HepG2 (cell line): ENCODE results near the gene NOTUM. TPM values are rescaled to one million over a fixed set of nuclear protein-coding genes. Genes with fewer than 3 reads are reported as not detected.

Experiments
- CSRNP2 ChIP-seq: sonication (generic); formaldehyde crosslinking; conservative IDR thresholded peaks from 2 replicates; pipeline ENCODE4 v1.8.0; 2022; ENCODE audit warnings: low read depth, missing genetic modification reagents
- EED ChIP-seq: sonication (generic); formaldehyde crosslinking; IDR thresholded peaks from 2 replicates; pipeline ENCODE4 v1.5.0; 2020; ENCODE audit warnings: mild to moderate bottlenecking, missing genetic modification reagents
- KIAA2018 ChIP-seq: sonication (generic); formaldehyde crosslinking; IDR thresholded peaks from 2 replicates; pipeline ENCODE4 v1.5.0; 2020; ENCODE audit warnings: mild to moderate bottlenecking, missing genetic modification reagents, borderline replicate concordance
- MEF2D ChIP-seq: sonication (generic); formaldehyde crosslinking; IDR thresholded peaks from 2 replicates; pipeline ENCODE4 v1.5.1; 2020; ENCODE audit warnings: mild to moderate bottlenecking, missing genetic modification reagents
- NRL ChIP-seq: sonication (generic); formaldehyde crosslinking; IDR thresholded peaks from 2 replicates; pipeline ENCODE4 v1.5.0; 2020; ENCODE audit warnings: missing genetic modification reagents, mild to moderate bottlenecking, moderate library complexity, borderline replicate concordance
- PRPF4 ChIP-seq: fragments of 200-400 bp; formaldehyde crosslinking; IDR thresholded peaks from 2 replicates; pipeline ENCODE4 v1.6.1; 2016; ENCODE audit warnings: low read length, low read depth; ENCODE audit not compliant: poor library complexity, severe bottlenecking
- RBM39 ChIP-seq: fragments of 200-400 bp; formaldehyde crosslinking; IDR thresholded peaks from one replicate; pipeline ENCODE4 v1.6.1; 2018; ENCODE audit warnings: antibody characterized with exemption, mild to moderate bottlenecking, low read depth, low read length; ENCODE audit not compliant: poor library complexity, severe bottlenecking
- RELA ChIP-seq: sonication (generic); formaldehyde crosslinking; IDR thresholded peaks from 2 replicates; pipeline ENCODE4 v1.4.0; 2020; ENCODE audit warnings: missing genetic modification reagents
- RFXAP ChIP-seq: sonication (generic); formaldehyde crosslinking; IDR thresholded peaks from 2 replicates; pipeline ENCODE4 v1.4.0; 2020; ENCODE audit warnings: missing genetic modification reagents, borderline replicate concordance
- ZBTB42 ChIP-seq: sonication (generic); formaldehyde crosslinking; IDR thresholded peaks from 2 replicates; pipeline ENCODE4 v1.5.0; 2020; ENCODE audit warnings: mild to moderate bottlenecking, missing genetic modification reagents
- ZNF256 ChIP-seq: sonication (generic); formaldehyde crosslinking; conservative IDR thresholded peaks from 2 replicates; pipeline ENCODE4 v1.4.0; 2020; ENCODE audit warnings: missing genetic modification reagents
- ZNF343 ChIP-seq: sonication (generic); formaldehyde crosslinking; IDR thresholded peaks from 2 replicates; pipeline ENCODE4 v1.4.0; 2020; ENCODE audit warnings: mild to moderate bottlenecking, missing genetic modification reagents
- ZNF549 ChIP-seq: sonication (generic); formaldehyde crosslinking; IDR thresholded peaks from 2 replicates; pipeline ENCODE4 v1.5.0; 2020; ENCODE audit warnings: missing genetic modification reagents
- polyA plus RNA-seq, 8 experiments: library from polyadenylated mRNA; depleted of rRNA in 3 of 8; stranded (reverse) in 7 of 8; unstranded in 1 of 8; fragments of >200 nt; fragmentation: Illumina TruSeq in 4 of 8; extraction: Trizol in 4 of 8; gene quantifications; 2 replicates each; pipeline versions ENCODE4 v1.2.1 to v1.2.3, GENCODE V29; 2011 to 2016; ENCODE audit warnings: low read depth in 4 of 8, missing spikeins in 1 of 8, mixed read lengths in 1 of 8; ENCODE audit not compliant: insufficient read depth in 1 of 8
- total RNA-seq, 5 experiments: library from RNA; depleted of rRNA; stranded (reverse); fragments of >200 nt; fragmentation: Illumina TruSeq; extraction: Trizol; gene quantifications; 2 replicates each; pipeline ENCODE4 v1.2.3, GENCODE V29; 2016; ENCODE audit warnings: low read depth in 1 of 5
- TF ChIP-seq, protein P1 (sequence below): sonication (generic); formaldehyde crosslinking; IDR thresholded peaks from 2 replicates; pipeline ENCODE4 v1.5.0; 2020; ENCODE audit warnings: mild to moderate bottlenecking, missing genetic modification reagents
- TF ChIP-seq, protein P2 (sequence below): IDR thresholded peaks from 2 replicates; pipeline ENCODE4 v1.6.1; 2016; ENCODE audit warnings: control low read depth
- TF ChIP-seq, protein P3 (sequence below): sonication (generic); formaldehyde crosslinking; IDR thresholded peaks from 2 replicates; pipeline ENCODE4 v1.4.0; 2020; ENCODE audit warnings: missing genetic modification reagents

The NOTUM gene
- total and polyA plus RNA-seq, 2 of the 13 experiments (the other 11 are each of a cell fraction or from before 2014, with no cell fraction given) = 150 to 160 TPM

GRCh38 chr17:82001571-82002056 is 40.6 kb upstream of the NOTUM start (continued):
- TF ChIP-seq, protein P1, sequence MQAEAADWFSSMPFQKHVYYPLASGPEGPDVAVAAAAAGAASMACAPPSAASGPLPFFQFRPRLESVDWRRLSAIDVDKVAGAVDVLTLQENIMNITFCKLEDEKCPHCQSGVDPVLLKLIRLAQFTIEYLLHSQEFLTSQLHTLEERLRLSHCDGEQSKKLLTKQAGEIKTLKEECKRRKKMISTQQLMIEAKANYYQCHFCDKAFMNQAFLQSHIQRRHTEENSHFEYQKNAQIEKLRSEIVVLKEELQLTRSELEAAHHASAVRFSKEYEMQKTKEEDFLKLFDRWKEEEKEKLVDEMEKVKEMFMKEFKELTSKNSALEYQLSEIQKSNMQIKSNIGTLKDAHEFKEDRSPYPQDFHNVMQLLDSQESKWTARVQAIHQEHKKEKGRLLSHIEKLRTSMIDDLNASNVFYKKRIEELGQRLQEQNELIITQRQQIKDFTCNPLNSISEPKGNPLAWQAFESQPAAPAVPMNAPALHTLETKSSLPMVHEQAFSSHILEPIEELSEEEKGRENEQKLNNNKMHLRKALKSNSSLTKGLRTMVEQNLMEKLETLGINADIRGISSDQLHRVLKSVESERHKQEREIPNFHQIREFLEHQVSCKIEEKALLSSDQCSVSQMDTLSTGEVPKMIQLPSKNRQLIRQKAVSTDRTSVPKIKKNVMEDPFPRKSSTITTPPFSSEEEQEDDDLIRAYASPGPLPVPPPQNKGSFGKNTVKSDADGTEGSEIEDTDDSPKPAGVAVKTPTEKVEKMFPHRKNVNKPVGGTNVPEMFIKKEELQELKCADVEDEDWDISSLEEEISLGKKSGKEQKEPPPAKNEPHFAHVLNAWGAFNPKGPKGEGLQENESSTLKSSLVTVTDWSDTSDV (CRISPR knock-in tag) = peak; percentile 83; the same call in 1 of the 2 replicates
- TF ChIP-seq KIAA2018 (CRISPR knock-in tag) = no peak
- TF ChIP-seq RELA (CRISPR knock-in tag) = no peak
- TF ChIP-seq, protein P2, sequence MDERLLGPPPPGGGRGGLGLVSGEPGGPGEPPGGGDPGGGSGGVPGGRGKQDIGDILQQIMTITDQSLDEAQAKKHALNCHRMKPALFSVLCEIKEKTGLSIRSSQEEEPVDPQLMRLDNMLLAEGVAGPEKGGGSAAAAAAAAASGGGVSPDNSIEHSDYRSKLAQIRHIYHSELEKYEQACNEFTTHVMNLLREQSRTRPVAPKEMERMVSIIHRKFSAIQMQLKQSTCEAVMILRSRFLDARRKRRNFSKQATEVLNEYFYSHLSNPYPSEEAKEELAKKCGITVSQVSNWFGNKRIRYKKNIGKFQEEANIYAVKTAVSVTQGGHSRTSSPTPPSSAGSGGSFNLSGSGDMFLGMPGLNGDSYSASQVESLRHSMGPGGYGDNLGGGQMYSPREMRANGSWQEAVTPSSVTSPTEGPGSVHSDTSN = no peak
- TF ChIP-seq CSRNP2 (CRISPR knock-in tag) = no peak
- peak; percentile 60; the same call in 1 of the 2 replicates for TF ChIP-seq EED (CRISPR knock-in tag)
- TF ChIP-seq MEF2D (CRISPR knock-in tag) = no peak
- TF ChIP-seq ZNF549 (CRISPR knock-in tag) = no peak
- no peak for TF ChIP-seq ZBTB42 (CRISPR knock-in tag)
- no peak for TF ChIP-seq RFXAP (CRISPR knock-in tag)
- no peak for TF ChIP-seq NRL
- no peak for TF ChIP-seq ZNF343 (CRISPR knock-in tag)
- peak; percentile 60 for TF ChIP-seq PRPF4
- TF ChIP-seq, protein P3, sequence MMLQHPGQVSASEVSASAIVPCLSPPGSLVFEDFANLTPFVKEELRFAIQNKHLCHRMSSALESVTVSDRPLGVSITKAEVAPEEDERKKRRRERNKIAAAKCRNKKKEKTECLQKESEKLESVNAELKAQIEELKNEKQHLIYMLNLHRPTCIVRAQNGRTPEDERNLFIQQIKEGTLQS = no peak
- TF ChIP-seq RBM39 = peak; percentile 28
- no peak for TF ChIP-seq ZNF256 (CRISPR knock-in tag)
